GM12878 (cell line): ENCODE results near the gene WSCD2. TPM values are rescaled to one million over a fixed set of nuclear protein-coding genes. Genes with fewer than 3 reads are reported as not detected.

ENCODE experiments used
- BMI1 ChIP-seq: fragments of 450-650 bp; IDR thresholded peaks from 2 replicates; pipeline ENCODE4 v1.6.1; 2016; ENCODE audit warnings: mild to moderate bottlenecking, moderate library complexity, borderline replicate concordance
- CHD1 ChIP-seq: IDR thresholded peaks from 2 replicates; pipeline ENCODE4 v1.6.1; 2012; ENCODE audit warnings: low read depth, low read length, improper control_type of control experiment
- CHD4 ChIP-seq: fragments of 200-600 bp; sonication (generic); IDR thresholded peaks from 2 replicates; pipeline ENCODE4 v1.6.1; 2016; ENCODE audit warnings: mild to moderate bottlenecking
- EGR1 ChIP-seq, 2 experiments: IDR thresholded peaks; 1 replicate in 1 of 2; 2 replicates in 1 of 2; pipeline ENCODE4 v1.6.1; 2011 to 2012; ENCODE audit warnings: low read depth in 2 of 2, low read length in 2 of 2, borderline replicate concordance in 1 of 2, mild to moderate bottlenecking in 1 of 2, moderate library complexity in 1 of 2
- HCFC1 ChIP-seq: fragments of 150-350 bp; IDR thresholded peaks from 2 replicates; pipeline ENCODE4 v1.6.1; 2014; ENCODE audit warnings: low read length
- IRF5 ChIP-seq: fragments of 450-650 bp; IDR thresholded peaks from 2 replicates; pipeline ENCODE4 v1.6.1; 2017; ENCODE audit warnings: borderline replicate concordance
- NR2F1 ChIP-seq: fragments of 450-650 bp; conservative IDR thresholded peaks from 2 replicates; pipeline ENCODE4 v1.6.1; 2017; ENCODE audit warnings: mild to moderate bottlenecking
- NRF1 ChIP-seq: conservative IDR thresholded peaks from 2 replicates; pipeline ENCODE4 v1.6.1; 2011; ENCODE audit warnings: mild to moderate bottlenecking, low read depth, low read length, improper control_type of control experiment
- POLR2A ChIP-seq: IDR thresholded peaks from 2 replicates; pipeline ENCODE4 v1.6.1; 2011; ENCODE audit warnings: low read depth, mild to moderate bottlenecking, low read length
- RELB ChIP-seq: fragments of 450-650 bp; IDR thresholded peaks from 2 replicates; pipeline ENCODE4 v1.6.1; 2017; ENCODE audit warnings: low read depth, mild to moderate bottlenecking, moderate library complexity
- SMAD5 ChIP-seq: IDR thresholded peaks from 2 replicates; pipeline ENCODE4 v1.6.1; 2016; ENCODE audit warnings: antibody characterized with exemption, low read depth
- TAF1 ChIP-seq: IDR thresholded peaks from 2 replicates; pipeline ENCODE4 v1.6.1; 2011; ENCODE audit warnings: mild to moderate bottlenecking, low read depth, low read length, borderline replicate concordance
- TCF12 ChIP-seq: IDR thresholded peaks from 2 replicates; pipeline ENCODE4 v1.6.1; 2011; ENCODE audit warnings: low read depth, mild to moderate bottlenecking, low read length
- TCF3 ChIP-seq: IDR thresholded peaks from 2 replicates; pipeline ENCODE4 v1.6.1; 2012; ENCODE audit warnings: low read depth, mild to moderate bottlenecking, low read length, borderline replicate concordance; ENCODE audit not compliant: insufficient read depth
- ZBTB11 ChIP-seq: fragments of 450-650 bp; formaldehyde crosslinking; IDR thresholded peaks from 2 replicates; pipeline ENCODE4 v1.5.0; 2022; ENCODE audit warnings: mild to moderate bottlenecking, missing genetic modification characterization
- ZNF207 ChIP-seq: fragments of 450-650 bp; IDR thresholded peaks from 2 replicates; pipeline ENCODE4 v1.6.1; 2014; ENCODE audit warnings: antibody characterized with exemption, mild to moderate bottlenecking, borderline replicate concordance
- ZNF384 ChIP-seq: IDR thresholded peaks from 2 replicates; pipeline ENCODE4 v1.6.1; 2012; ENCODE audit warnings: low read depth, mild to moderate bottlenecking, low read length, improper control_type of control experiment, borderline replicate concordance
- ZNF687 ChIP-seq: fragments of 450-650 bp; IDR thresholded peaks from 2 replicates; pipeline ENCODE4 v1.6.1; 2017; ENCODE audit warnings: mild to moderate bottlenecking, moderate library complexity
- ZZZ3 ChIP-seq: IDR thresholded peaks from 2 replicates; pipeline ENCODE4 v1.6.1; 2011; ENCODE audit warnings: low read depth; ENCODE audit not compliant: control insufficient read depth, insufficient read length
- polyA plus RNA-seq, 11 experiments: library from polyadenylated mRNA; depleted of rRNA in 4 of 11; unstranded in 6 of 11; stranded (reverse) in 5 of 11; fragments of >200 nt; fragmentation: Nextera tagmentation in 4 of 11; fragmentation: Illumina TruSeq in 1 of 11; extraction: Ambion mirVana in 4 of 11; extraction: Trizol in 1 of 11; gene quantifications; 1 replicate in 1 of 11; 2 replicates in 10 of 11; pipeline versions ENCODE4 v1.2.1 to v1.2.3, GENCODE V29; 2011 to 2016; ENCODE audit warnings: inconsistent platforms in 2 of 11, missing spikeins in 2 of 11, low read depth in 1 of 11
- total RNA-seq, 4 experiments: library from RNA; depleted of rRNA in 3 of 4; stranded (reverse); fragments of >200 nt in 3 of 4; fragmentation: Illumina TruSeq in 1 of 4; extraction: Trizol in 1 of 4; gene quantifications; 2 replicates each; pipeline versions ENCODE4 v1.2.1 to v1.2.3, GENCODE V29; 2013 to 2021

Gene WSCD2
- total and polyA plus RNA-seq, 10 of the 15 experiments (the other 5 are each of a cell fraction or from before 2014, with no cell fraction given): 0.41 TPM; not detected in 9

GRCh38 chr12:108297895-108298760, 169.0 kb downstream of the WSCD2 start (continued):
- TF ChIP-seq NRF1 (no peak), TCF12 (peak; percentile 62; the same call in 1 of the 2 replicates), RELB (no peak), TAF1 (no peak), ZNF687 (peak; percentile 35; the same call in 1 of the 2 replicates), IRF5 (no peak), POLR2A (no peak), ZNF384 (no peak), BMI1 (no peak), ZNF207 (no peak), TCF3 (0 out of 2 replicates have a peak, but pooled peaks have one; percentile 80), SMAD5 (no peak), NR2F1 (0 out of 2 replicates have a peak, but pooled peaks have one; percentile 26), CHD1 (no peak), ZBTB11 (CRISPR knock-in tag) (no peak), EGR1 (IDR thresholded peaks at IDR 0.05; ENCODE audit: borderline replicate concordance in 1 of 2, low read depth in 2 of 2, low read length in 2 of 2) (no peak), HCFC1 (no peak), CHD4 (no peak), ZZZ3 (no peak)
